Forelimb muscle (tissue), 1 donor: ENCODE measurements around the gene CCBE1. TPM values are rescaled to one million over a fixed set of nuclear protein-coding genes. Genes with fewer than 3 reads are reported as not detected.
A peak's percentile ranks its signal among the peaks of the same experiment; 100 is the strongest.

Experiments used
- DNase-seq: peaks from one replicate; pipeline ENCODE4 v3.0.0-alpha.2; 2013; ENCODE audit warnings: low read depth
- polyA plus RNA-seq: library from polyadenylated mRNA; unstranded; fragments of 120-200 nt; gene quantifications from one replicate; pipeline ENCODE4 v1.2.1, GENCODE V29; 2013; ENCODE audit not compliant: insufficient read length

CCBE1 gene
- polyA plus RNA-seq, 1 donor: 3.3 TPM

DNA sequence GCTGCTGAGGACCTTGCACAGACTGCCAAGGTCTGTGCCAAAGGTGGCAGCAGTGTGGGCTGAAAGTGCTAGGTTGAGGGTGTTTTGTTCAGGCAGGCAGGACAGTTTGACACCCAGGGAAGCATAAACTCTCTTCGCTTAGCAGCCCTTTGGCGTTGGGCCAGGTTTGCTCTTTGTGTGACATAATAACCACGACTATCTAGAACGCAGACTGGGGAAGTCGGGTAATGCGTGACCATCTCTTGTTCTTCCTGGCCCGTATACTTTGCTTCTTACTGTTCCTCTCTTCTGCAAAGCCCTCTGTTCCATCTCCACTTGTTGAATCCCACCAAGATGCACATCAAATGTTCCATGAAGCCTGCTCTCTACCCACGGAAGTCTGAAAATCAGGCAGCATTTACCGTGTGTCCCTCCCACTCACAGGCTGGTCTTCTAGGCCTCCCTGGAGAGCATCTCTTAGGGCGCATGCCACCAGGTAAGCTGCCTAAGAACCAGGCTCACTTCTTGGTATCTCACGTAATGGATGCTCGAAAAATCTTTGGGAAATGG lies 241.4 kb downstream of the CCBE1 start:
- no peak for DNase-seq

- DNase-seq: no peak
These were observed 242.1 kb downstream of the CCBE1 start for GRCh38 chr18:59454909-59455727.

DNA sequence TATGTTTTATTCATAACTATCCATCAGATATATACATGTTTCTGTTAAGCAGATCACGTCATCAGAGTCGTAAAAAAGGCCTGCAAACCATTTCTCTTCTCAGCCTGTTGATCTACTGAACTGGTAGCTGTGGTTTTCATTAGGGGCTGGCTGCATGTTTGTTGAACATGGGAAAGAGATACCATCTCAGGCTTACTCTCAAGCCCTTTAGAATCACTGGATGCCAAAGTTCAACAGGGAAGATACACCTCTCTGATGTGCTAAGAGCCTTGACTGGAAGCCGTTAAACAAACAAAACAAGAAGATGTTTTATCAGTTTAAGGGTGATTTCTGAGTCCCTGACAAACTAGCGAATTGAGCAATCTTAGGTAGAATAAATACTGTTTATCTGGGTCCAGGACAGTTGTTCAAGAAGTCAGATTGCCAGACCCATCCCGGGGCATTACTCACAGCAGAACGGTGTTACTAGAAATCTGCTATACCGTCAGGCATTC lies 243.7 kb downstream of the CCBE1 start:
- DNase-seq: no peak

DNA sequence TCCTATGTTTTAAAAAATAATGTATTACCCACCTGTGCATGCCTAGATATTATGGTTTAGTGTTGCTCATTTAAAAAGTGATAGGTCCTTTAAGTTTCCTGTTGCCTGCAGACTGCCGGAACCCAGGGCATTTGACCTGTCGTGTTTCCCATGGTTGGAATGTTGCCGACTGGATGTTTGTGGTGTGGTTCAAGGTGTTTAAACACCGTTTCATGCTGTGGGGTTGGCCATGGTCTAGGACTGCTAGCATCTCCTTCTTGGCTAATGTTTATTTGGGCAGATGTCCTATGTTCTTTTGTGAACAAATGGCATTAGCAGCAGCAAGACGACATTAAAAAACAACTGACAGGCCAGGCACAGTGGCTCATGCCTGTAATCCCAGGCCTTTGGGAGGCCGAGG lies 245.3 kb downstream of the CCBE1 start:
- no peak for DNase-seq

DNA sequence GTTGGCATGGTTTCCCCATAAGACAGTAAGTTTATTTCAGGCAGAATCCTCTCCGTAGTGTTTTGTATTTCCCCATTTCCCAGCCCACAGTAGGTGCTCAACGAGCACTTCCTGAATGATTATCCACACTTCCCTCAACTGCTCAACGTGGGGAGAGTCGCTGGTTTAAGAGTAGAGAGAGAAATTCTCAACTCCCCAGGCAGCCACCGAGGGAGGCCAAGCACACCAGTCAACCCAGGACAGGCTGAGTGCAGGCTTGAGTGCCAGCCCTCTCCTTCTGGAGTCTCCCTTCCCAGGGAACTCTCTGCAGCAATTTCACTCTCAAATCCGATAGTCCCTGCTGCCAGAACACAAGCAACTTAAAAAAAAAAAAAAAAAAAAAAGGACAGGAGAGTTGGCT lies 246.2 kb downstream of the CCBE1 start:
- DNase-seq: no peak

GRCh38 chr18:59448546-59448945 lies 248.7 kb downstream of the CCBE1 start:
- DNase-seq: no peak

DNA sequence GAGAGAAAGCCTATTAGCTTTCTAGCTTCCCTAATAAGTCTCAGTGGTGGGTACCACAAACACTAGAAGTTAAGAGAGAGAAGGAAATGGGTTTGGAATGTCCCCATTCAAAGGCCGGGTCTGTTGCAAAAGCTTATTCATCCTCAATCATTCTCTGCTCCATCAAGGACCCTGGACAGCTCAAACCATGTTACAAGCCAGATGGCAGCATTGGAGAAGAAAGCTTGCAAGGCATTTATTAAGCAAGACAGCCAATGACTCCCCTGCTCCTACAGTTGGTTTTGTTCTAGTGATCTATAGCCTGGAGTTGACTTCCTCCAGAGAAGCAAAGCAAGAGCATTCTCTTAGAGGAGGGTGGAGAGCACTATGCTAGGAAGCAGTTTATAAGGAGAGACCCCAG lies 251.2 kb downstream of the CCBE1 start:
- no peak for DNase-seq

DNA sequence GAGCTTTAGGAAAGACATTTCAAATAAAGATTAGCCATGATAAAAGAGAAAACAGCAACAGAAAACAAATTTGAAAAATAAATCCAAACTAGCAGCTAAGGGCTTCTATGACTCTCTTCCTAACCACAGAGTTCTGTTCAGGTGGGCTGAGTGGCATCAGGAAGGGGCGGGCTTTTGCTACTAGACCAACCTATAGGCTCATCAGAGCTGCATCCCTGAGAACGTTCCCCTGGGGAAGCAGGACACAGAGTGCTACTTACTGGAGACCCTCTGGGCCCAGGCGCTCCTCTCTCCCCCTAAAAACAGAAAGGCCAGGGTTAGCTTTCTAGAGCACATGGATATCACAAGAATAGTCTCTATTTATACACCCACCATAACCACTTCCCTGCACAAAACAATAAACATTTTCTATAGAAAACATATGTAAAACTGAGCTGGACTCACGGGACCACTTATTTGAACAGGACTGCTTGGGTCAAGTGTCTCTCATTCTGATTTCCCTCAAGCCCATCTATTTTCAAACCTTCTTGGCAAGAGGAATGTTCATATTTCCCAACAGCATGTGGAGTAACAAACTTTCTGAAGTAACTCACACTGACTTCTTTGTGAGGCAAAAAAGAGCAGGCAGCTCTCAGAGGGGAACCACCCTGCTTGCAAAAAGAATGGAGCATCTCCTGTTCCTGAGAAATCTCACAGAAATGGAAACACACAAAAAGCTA lies 259.2 kb downstream of the CCBE1 start:
- no peak for DNase-seq

DNA sequence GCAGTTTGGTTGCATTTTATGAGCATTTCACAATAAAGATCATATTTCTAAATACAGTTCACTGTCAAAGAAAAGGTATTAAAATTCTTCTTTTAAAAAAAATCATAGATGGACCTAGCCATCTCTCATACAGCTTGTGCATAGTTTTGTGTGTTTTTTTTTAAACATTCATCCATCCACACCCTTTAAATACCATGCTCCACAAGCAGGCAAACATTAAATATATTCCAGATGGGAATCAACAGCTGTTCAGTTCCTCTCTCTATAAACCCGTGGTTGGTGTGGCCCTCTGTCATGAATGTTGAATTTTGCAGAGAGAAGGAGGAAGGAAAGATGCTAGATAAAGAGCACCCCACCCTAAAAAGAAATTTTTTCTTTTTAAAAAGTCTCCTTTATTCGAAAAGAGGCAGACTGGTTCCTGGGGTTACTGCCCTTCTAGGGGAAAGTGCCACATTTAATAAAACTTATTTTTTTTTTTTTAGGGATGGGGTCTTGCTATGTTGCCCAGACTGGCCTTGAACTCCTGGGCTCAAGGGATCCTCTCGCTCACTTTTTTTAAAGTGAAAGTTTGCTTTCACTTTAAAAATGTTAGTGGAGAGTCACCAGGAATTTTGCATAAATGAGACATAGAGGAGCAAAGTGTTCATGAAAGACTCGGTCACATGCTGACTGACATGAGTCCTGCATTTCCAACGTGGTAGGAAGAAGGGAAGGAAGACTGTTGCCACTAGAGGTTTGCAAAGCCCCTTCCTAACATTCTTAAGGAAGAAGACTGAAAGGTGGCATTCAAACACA lies 264.2 kb downstream of the CCBE1 start:
- DNase-seq: no peak

DNA sequence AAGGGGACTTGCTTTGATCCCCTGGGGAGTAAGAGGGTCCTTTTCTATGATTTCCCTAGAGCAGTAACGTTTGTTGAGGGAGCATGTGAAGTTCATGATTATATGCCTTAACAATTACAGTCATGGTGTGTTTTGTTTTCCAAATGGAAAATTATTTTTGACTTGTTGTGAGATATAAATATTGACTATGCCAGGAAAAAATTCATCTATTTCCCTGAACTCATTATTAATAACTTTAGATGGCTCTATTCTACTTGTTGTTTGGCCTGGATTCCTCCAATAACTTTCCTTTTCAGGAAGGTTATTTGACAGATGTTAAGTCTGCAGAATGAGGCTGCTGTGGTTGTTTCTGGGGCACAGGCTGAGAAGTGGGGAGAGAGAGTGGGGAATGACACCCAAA lies 266.1 kb downstream of the CCBE1 start:
- DNase-seq: peak; percentile 45

GRCh38 chr18:59429608-59430007 lies 267.6 kb downstream of the CCBE1 start:
- no peak for DNase-seq

DNA sequence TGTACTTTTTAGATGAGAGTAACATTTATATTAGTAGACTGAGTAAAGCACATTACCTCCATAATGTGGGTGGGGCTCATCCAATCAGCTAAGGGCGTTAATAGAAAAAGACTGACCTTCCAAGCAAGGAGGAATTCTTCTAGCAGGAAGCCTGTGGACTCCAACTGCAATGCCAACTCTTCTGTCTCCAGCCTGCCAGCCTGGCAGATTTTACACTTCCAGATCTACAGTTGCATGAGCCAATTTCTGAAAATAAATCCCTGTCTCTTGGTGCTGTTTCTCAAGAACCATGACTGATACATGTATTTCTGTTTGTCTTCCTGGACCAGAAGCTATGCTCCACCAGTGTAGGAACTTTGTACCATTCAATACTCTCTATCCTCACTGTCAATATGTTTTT lies 269.2 kb downstream of the CCBE1 start:
- no peak for DNase-seq

DNA sequence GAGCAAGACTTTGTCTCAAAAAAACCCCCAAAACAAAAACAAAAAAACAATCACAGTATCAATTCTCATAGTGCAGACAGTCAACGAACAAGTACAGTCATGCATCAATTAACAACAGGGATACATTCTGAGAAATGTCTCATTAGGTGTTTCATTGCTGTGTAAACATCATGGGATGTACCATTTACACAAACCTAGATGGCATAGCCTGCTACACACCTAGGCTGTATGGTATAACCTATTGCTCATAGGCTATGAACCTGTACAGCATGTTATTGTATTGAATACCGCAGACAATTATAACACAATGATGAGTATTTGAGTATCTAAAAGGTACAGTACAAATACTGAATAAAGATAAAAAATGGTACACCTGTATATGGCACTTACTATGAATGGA lies 270.4 kb downstream of the CCBE1 start:
- DNase-seq: no peak

DNA sequence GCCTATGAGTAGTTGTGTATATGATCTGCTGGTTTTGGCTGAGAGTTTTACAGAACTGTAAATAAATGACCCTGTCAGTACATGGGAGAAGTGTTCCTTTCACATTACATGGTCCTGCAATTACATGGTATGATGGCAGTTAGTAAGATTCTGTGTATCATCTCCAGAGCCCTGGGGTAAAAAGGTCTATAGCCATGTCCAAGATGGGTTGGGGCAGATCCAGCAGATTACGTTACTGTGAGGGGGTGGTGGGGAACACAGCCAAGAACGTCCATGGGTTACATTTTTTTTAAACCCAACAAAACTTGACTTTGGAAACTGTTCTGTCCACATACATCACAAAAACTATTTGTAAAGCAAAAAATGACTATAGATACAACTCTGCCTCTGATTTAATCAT lies 274.0 kb downstream of the CCBE1 start:
- DNase-seq: no peak

- DNase-seq: no peak
These were observed 277.0 kb downstream of the CCBE1 start for GRCh38 chr18:59420244-59420643.

- no peak for DNase-seq
These were observed 277.8 kb downstream of the CCBE1 start for GRCh38 chr18:59419386-59419785.

DNA sequence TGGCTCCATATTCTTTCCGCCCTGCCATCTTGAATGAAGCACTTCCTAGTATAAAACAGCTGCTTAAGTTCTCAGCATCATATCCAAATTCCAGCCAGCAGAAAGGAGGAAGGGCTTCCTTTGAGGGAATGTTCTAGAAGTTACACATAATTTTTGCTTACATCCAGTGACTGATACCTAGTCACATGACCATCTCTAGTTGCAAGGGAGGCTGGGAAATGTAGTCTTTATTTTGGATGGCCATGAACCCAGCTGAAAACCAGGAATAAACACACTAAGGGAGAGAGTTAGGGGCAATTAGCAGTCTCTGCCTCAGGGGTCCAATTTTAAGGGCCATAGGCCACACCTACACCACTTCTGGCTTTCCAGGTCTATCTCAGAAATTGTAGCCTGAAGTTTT lies 280.4 kb downstream of the CCBE1 start:
- DNase-seq: no peak

GRCh38 chr18:59414111-59414653 lies 283.0 kb downstream of the CCBE1 start:
- no peak for DNase-seq

GRCh38 chr18:59402432-59403090 lies 294.7 kb downstream of the CCBE1 start:
- no peak for DNase-seq

DNA sequence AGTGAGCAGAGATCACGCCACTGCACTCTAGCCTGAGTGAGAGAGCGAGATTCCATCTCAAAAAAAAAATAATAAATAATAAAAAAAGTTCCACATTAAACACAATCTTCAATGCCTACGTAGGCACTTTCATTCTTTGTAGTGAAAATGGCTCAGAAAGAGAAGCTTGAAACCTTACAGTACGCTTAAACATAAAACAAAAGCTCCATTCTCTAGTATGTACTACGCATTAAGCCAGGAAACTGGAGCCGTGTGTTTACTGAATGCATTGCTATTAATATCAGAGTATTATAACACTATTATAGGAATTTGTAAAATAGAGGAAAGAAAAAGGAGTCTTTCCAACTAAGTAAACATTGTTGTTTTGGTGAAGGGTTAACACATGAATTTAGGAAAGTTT lies 296.8 kb downstream of the CCBE1 start:
- no peak for DNase-seq
